Activated CD4-positive, alpha-beta T cell treated with anti-CD3 and anti-CD28 coated beads, Interleukin-2, amount 10 ng/mL, durations not matched to agents 24 days and 14 days (primary cell): ENCODE results near the gene ZNF519. TPM values are rescaled to one million over a fixed set of nuclear protein-coding genes. Genes with fewer than 3 reads are reported as not detected.
"Not testable (repeated sequence)": the region's sequence is repeated elsewhere in the genome, so short reads cannot be mapped to it uniquely, and the experiment has no call there.

Source experiments
- DNase-seq: peaks from one replicate; pipeline ENCODE4 v3.0.0; 2022
- H3K27ac Mint-ChIP-seq: one replicate; pipeline ENCODE4 v1.8.0; 2022; ENCODE audit warnings: mild to moderate bottlenecking, mixed read lengths
- H3K27me3 Mint-ChIP-seq: one replicate; pipeline ENCODE4 v1.8.0; 2022; ENCODE audit warnings: mixed read lengths
- H3K36me3 Mint-ChIP-seq: one replicate; pipeline ENCODE4 v1.8.0; 2022; ENCODE audit warnings: low read depth, mild to moderate bottlenecking, mixed read lengths
- H3K4me1 Mint-ChIP-seq: one replicate; pipeline ENCODE4 v1.8.0; 2021; ENCODE audit warnings: mixed read lengths
- H3K4me3 Mint-ChIP-seq: one replicate; pipeline ENCODE4 v1.8.0; 2022; ENCODE audit warnings: mild to moderate bottlenecking, moderate library complexity, mixed read lengths
- H3K9me3 Mint-ChIP-seq: one replicate; pipeline ENCODE4 v1.8.0; 2021; ENCODE audit warnings: mixed read lengths
- intact Hi-C: fragments of 100-400 bp; cut with micrococcal nuclease; formaldehyde crosslinking; loops from one replicate; pipeline ENCODE4 v1.15.1; 2023
- total RNA-seq: library from RNA; stranded (reverse); gene quantifications from 2 replicates; pipeline ENCODE4 v1.2.3, GENCODE V29; 2022

ZNF519 gene
- total RNA-seq, 1 donor from 2014 or later = 22.5 TPM

DNA sequence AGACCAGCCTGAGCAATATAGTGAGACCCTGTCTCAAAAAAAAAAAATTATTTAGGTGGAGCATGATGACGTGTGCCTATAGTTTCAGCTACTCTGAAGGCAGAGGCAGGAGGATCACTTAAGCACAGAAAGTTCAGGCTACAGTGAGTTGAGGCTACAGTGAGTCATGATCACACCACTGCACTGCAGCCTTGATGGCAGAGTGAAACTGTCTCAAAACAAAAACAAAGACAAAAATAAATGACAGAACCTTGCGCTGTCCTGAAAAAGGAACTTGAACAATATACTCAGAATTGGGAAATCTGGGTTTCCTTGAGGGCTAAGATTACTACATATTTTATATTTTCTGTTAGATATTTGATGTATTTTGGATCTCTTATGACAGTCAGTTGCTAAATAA, 7.3 kb upstream of the ZNF519 start:
- intact Hi-C loops, H3K27me3 Mint-ChIP-seq, H3K9me3 Mint-ChIP-seq, H3K36me3 Mint-ChIP-seq, H3K27ac Mint-ChIP-seq, H3K4me3 Mint-ChIP-seq, H3K4me1 Mint-ChIP-seq: not testable (repeated sequence)
- peak; percentile 58 for DNase-seq

DNA sequence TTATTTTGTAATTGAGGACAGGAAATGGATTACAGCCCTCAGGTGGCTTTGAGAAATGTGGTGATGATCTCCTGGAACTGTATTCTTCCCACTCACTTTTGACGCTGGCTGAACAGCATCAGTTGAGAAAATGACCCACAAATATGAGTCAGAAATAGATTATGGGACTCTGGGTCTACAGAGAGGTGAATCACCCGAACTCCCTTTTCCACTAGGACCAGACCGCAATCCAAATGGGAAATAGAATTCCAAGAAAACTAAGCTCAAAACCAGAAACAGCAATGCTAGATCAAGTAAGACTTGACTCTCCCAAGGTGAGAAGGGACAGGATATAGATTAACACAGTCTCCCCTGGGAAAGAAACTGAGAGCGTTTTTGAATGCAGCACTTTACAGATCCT, 5.7 kb upstream of the ZNF519 start:
- H3K27ac Mint-ChIP-seq, H3K4me1 Mint-ChIP-seq, H3K9me3 Mint-ChIP-seq, H3K27me3 Mint-ChIP-seq, H3K36me3 Mint-ChIP-seq, H3K4me3 Mint-ChIP-seq, DNase-seq, intact Hi-C loops: not testable (repeated sequence)

DNA sequence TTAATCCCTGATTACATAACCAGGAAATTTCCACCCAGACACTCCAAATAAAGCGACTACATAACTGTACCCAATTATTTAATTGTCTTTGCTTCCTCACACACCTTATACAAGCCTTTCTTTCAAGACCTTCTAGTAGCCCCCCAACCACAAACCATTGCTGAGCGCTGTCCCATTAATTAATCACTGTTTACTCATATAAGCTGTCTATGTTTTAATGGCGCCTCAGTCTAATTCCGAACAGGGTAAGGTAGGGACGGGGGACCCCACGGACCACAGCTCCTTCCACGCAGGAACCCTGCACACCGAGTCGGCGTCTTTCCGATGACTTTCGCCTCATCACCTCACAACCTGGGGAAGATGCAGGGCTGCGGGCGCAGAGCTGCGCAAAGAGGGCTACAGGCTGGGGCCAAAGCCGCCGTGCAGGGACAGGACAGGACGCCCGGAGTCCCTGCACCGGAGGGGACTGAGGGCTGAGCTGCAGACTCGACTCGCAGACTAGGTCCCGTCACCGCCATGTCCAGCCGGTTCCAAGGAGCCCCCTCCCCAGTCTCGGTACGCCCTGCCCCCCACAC, 452 bp downstream of the ZNF519 start:
- H3K4me3 Mint-ChIP-seq = peak overlapping the region; percentile 93
- H3K36me3 Mint-ChIP-seq, H3K27me3 Mint-ChIP-seq, intact Hi-C loops, H3K9me3 Mint-ChIP-seq: not testable (repeated sequence)
- H3K27ac Mint-ChIP-seq = peak overlapping the region; percentile 89
- peak; percentile 62 for DNase-seq
- peaks cover 12% of the 10 kb centered on the region for H3K4me1 Mint-ChIP-seq

DNA sequence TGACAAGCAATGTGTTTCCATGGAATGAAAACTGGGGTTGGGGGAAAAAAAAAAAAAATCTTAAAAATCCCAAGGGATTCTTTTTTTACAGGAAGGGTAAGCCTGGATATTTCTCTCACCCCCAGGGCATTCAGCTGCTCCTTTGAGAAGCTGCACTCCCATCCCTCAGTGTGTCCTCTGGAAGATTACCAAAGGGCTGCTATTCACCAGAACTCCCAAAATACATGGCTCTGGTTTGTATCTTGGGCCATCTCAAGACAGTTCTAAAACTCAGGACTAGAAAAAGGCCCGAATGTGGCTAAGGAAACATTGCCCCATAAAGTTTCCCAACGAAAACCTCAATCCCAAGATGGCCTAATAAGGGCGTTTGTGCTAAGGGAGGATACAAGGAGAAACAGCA, 1.4 kb downstream of the ZNF519 start:
- H3K27me3 Mint-ChIP-seq, H3K36me3 Mint-ChIP-seq, H3K9me3 Mint-ChIP-seq, H3K27ac Mint-ChIP-seq, DNase-seq, intact Hi-C loops: not testable (repeated sequence)
- Mint-ChIP-seq H3K4me1 (peaks cover 12% of the 10 kb centered on the region), H3K4me3 (peak overlapping the region; percentile 93)

DNA sequence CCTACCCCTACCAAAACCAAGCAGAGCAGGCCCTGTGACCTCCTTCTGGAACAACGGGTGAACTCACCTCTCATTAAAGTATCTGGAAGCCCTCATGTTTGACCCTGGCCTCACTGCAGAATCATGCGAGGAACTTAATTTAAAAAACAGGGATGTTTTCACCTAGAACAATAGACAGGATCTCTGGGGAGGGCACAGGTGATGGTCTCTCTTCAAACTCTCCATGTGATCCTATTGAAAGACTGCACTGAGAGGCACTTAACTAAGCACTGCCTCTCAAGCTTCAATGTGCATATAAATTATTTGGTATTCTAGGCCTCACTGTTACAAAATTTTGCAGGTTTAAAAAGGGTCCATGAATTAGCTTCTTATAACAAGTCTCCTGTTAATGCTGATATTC, 7.5 kb downstream of the ZNF519 start:
- DNase-seq = no peak
- H3K9me3 Mint-ChIP-seq = no peaks in the 10 kb centered on the region
- H3K4me1 Mint-ChIP-seq = peaks cover 6% of the 10 kb centered on the region
- intact Hi-C loops = no loop called here
- no peaks in the 10 kb centered on the region for H3K27me3 Mint-ChIP-seq
- H3K4me3 Mint-ChIP-seq = no peak overlapping the region
- peaks cover 17% of the 10 kb centered on the region for H3K36me3 Mint-ChIP-seq
- no peak overlapping the region for H3K27ac Mint-ChIP-seq

DNA sequence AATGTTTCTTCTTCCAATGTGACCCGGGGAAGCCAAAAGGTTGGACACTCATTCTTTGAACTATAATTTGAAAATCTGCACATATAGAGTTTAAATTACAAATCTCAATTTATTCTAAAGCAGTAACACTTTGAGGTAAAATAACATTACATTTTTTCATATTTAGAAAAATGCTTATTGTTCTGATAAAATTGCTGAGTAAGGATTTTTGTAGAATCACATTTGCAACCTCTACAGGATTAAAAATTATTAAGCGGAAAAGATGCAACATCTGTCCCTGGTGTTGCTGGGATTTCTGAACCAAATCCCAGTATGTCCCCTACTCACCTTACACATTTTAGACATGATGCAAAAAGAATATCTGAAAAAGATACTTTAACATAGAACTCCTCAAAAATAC, 10.1 kb downstream of the ZNF519 start:
- Mint-ChIP-seq H3K27me3 (no peaks in the 10 kb centered on the region), H3K36me3 (peaks cover 27% of the 10 kb centered on the region), H3K9me3 (no peaks in the 10 kb centered on the region), H3K27ac (no peak overlapping the region), H3K4me1 (peaks cover 5% of the 10 kb centered on the region), H3K4me3 (no peak overlapping the region)
- intact Hi-C loops = no loop called here
- no peak for DNase-seq

DNA sequence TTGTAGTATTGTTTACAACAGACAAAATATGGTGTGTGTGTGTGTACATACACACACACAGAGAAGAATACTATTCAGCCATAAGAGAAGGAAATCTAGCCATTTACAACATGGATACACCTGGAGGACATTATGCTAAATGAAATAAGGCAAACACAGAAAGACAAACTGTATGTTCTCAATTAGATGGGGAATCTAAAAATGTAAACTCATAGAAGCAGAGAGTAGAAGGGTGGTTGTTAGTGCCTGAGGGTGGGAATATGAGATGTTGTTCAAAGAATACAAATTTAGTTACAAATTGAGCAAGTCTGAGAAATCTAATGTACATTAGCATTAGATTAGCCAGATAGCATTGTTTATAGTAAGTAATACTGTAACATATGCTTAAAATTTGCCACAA, 11.3 kb downstream of the ZNF519 start:
- Mint-ChIP-seq H3K36me3 (peaks cover 29% of the 10 kb centered on the region), H3K9me3 (no peaks in the 10 kb centered on the region), H3K4me1 (peaks cover 5% of the 10 kb centered on the region), H3K27me3 (no peaks in the 10 kb centered on the region), H3K4me3 (no peak overlapping the region), H3K27ac (no peak overlapping the region)
- intact Hi-C loops = no loop called here
- DNase-seq = no peak

DNA sequence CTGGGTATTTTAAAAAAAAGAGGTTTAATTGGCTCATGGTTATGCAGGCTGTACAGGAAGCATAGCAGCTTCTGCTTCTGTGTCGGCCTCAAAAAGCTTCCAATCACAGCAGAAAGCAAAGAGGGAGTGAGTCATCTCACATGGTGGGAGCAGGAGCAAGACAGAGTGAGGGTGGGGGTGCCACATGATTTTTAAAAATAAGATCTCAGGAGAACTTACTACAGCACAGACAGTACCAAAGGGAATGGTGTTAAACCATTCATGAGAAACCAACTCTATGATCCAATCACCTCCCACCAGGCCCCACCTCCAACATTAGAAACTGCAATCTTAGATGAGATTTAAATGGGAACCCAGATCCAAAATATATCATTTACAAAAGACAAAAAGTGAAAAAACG, 14.6 kb downstream of the ZNF519 start:
- Mint-ChIP-seq H3K9me3 (peaks cover 4% of the 10 kb centered on the region), H3K27me3 (no peaks in the 10 kb centered on the region), H3K36me3 (peaks cover 31% of the 10 kb centered on the region), H3K27ac (no peak overlapping the region), H3K4me3 (no peak overlapping the region), H3K4me1 (peaks cover 4% of the 10 kb centered on the region)
- intact Hi-C loops = no loop called here
- DNase-seq = no peak

DNA sequence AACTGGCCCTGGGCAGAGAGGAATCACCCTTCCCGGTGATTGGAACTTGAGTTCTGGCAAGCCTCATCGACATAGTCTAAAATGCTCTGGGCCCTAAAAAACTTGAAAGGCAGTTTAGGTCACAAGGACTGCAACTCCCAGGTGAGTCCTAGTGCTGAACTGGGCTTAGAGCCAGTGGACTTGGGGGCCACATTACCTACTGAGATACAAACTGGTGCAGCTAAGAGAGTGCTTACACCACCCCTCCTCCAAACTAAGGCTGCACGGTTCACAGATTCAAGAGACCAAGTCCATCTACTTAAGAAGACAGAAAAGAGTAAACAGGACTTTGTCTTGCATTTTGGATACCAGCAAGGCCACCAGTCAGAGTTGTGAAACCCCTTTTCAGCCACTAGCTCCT, 25.3 kb downstream of the ZNF519 start:
- Mint-ChIP-seq H3K4me1 (no peaks in the 10 kb centered on the region), H3K4me3 (no peak overlapping the region), H3K36me3 (peaks cover 37% of the 10 kb centered on the region)

DNA sequence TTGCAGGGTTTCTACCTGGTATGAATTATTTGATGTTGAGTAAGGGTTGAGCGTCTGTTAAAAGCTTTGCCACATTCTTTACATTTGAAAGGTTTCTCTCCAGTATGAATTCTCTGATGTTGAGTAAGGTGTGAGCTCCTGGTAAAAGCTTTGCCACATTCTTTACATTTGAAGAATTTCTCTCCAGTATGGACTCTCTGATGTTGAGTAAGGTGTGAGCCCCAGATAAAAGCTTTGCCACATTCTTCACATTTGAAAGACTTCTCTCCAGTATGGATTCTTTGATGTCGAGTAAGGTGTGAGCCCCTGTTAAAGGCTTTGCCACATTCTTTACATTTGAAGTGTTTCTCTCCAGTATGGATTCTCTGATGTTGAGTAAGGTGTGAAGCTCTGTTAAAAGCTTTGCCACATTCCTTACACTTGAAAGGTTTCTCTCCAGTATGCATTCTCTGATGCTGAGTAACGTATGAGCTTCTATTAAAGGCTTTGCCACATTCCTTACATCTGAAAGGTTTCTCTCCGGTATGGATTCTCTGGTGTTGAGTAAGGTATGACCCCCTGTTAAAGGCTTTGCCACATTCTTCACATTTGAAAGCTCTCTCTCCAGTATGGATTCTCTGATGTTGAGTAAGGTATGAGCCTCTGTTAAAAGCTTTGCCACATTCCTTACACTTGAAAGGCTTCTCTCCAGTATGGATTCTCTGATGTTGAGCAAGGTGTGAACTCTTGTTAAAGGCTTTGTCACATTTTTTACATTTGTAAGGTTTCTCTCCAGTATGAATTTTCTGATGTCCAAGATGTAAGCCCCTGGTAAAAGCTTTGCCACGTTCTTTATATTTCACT, 27.1 kb downstream of the ZNF519 start:
- H3K36me3 Mint-ChIP-seq = peaks cover 49% of the 10 kb centered on the region
- no peak for DNase-seq
- no peaks in the 10 kb centered on the region for H3K27me3 Mint-ChIP-seq
- intact Hi-C loops = no loop called here
- no peak overlapping the region for H3K27ac Mint-ChIP-seq
- H3K9me3 Mint-ChIP-seq = peaks cover 41% of the 10 kb centered on the region
- H3K4me1 Mint-ChIP-seq = peaks cover 11% of the 10 kb centered on the region
- no peak overlapping the region for H3K4me3 Mint-ChIP-seq

More for the DNA sequence above, 25.3 kb downstream of the ZNF519 start:
- intact Hi-C loops = no loop called here
- no peak for DNase-seq
- Mint-ChIP-seq H3K27ac (no peak overlapping the region), H3K27me3 (no peaks in the 10 kb centered on the region), H3K9me3 (peaks cover 42% of the 10 kb centered on the region)

DNA sequence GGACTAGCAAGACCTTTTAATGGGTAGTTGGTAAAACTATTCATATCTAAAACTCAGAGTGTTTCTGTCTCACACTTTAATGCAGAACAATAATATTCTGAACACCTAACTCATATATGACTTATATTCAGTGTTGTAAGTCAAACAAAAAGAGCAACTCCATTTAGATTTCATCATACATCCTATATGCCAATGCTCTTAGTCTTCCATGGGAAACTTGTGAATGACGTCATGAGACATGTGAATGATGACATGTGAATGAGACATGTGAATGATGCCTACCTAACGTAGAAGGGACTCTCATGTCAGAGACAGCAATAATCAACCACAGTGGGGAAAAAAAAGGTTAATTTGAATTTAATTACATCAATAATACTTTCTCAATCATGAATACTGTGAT, 28.0 kb downstream of the ZNF519 start:
- Mint-ChIP-seq H3K27ac (no peak overlapping the region), H3K9me3 (peaks cover 36% of the 10 kb centered on the region), H3K36me3 (peaks cover 48% of the 10 kb centered on the region), H3K4me1 (peaks cover 11% of the 10 kb centered on the region), H3K27me3 (no peaks in the 10 kb centered on the region), H3K4me3 (no peak overlapping the region)
- no peak for DNase-seq
- intact Hi-C loops = no loop called here

DNA sequence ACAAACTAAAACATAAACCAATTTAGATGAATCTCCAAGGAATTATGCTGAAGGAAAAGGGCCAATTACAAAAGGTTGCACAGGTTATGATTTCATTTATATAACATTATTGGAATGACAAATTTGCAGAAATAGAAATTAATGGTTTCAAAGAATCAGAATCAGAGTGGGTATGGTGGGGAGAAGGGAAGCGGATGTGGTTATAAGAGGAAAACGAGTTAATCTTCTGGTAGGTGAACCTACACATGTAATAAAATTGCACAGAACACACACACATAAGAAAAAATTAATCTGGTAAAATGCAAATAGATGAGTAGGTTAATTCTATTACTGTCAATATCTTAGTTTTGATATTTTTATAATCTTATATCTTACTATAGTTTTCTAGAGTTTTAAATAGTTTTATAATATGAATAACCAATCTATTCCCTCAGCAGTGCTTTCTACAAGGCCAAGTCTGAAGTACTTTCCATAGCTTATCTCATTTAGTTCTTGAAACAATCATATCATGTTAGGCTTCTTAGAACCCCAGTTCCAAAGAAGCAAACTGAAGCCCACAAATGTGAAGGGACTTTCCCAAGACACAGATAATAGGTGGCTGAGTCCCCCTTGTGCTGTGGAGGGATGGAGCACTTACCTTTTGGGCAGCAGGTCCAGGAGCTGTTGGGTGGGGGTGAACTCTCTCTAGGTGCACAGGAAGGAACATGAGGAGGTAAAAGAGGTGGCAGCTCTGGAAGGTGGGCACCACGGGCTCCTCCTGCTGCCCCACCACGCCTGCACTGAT, 31.5 kb downstream of the ZNF519 start:
- H3K4me1 Mint-ChIP-seq = peaks cover 18% of the 10 kb centered on the region
- H3K27ac Mint-ChIP-seq = peak overlapping the region; percentile 71
- no peak for DNase-seq
- peaks cover 39% of the 10 kb centered on the region for H3K36me3 Mint-ChIP-seq
- intact Hi-C loops = no loop called here
- peaks cover 20% of the 10 kb centered on the region for H3K9me3 Mint-ChIP-seq
- H3K27me3 Mint-ChIP-seq = no peaks in the 10 kb centered on the region
- no peak overlapping the region for H3K4me3 Mint-ChIP-seq

DNA sequence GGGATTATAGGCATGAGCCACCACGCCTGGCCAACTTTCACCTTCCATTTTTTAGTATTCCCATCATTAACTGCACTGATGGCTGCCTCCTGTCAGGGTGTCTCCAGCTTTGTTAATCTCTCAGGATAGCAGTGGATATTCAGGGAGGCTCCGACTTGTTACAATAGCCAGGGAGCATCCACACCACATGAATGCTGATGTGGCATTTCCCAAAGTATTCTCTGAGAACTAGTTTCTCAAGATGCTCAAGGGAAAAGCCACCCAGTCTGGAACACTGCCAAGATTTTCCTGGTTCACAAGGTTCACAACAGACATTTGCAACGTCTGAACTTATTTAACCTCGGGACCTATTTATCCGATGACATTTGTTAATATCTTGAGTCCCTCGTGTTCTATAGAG, 33.8 kb downstream of the ZNF519 start:
- H3K4me3 Mint-ChIP-seq = no peak overlapping the region
- intact Hi-C loops = no loop called here
- H3K27me3 Mint-ChIP-seq = no peaks in the 10 kb centered on the region
- peaks cover 18% of the 10 kb centered on the region for H3K4me1 Mint-ChIP-seq
- H3K9me3 Mint-ChIP-seq = peaks cover 4% of the 10 kb centered on the region
- peaks cover 29% of the 10 kb centered on the region for H3K36me3 Mint-ChIP-seq
- DNase-seq = no peak
- H3K27ac Mint-ChIP-seq = no peak overlapping the region

DNA sequence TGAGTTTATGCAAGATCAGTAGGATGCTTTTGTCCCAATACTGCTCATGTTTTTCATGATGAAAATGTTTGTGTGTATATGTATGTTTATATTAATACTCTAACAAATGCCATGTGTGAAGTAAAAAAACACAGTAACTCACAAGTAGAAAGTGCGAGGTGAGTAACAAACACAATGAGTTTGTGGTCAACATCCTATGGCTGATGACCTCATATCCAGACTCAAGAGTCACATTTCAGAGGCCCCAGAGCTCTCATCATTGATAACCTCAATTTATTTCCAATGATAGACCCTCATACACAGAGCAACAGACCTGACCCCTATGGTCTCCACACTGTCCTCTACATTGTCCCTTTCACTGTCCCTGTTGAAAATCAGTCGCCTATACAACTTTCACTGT, 34.5 kb downstream of the ZNF519 start:
- H3K9me3 Mint-ChIP-seq = no peaks in the 10 kb centered on the region
- H3K27me3 Mint-ChIP-seq = no peaks in the 10 kb centered on the region
- no peak for DNase-seq
- intact Hi-C loops = no loop called here
- no peak overlapping the region for H3K27ac Mint-ChIP-seq
- H3K4me3 Mint-ChIP-seq = no peak overlapping the region
- peaks cover 25% of the 10 kb centered on the region for H3K36me3 Mint-ChIP-seq
- peaks cover 18% of the 10 kb centered on the region for H3K4me1 Mint-ChIP-seq
